ENCODE data around the gene TBC1D2B.

The TBC1D2B gene

DNA sequence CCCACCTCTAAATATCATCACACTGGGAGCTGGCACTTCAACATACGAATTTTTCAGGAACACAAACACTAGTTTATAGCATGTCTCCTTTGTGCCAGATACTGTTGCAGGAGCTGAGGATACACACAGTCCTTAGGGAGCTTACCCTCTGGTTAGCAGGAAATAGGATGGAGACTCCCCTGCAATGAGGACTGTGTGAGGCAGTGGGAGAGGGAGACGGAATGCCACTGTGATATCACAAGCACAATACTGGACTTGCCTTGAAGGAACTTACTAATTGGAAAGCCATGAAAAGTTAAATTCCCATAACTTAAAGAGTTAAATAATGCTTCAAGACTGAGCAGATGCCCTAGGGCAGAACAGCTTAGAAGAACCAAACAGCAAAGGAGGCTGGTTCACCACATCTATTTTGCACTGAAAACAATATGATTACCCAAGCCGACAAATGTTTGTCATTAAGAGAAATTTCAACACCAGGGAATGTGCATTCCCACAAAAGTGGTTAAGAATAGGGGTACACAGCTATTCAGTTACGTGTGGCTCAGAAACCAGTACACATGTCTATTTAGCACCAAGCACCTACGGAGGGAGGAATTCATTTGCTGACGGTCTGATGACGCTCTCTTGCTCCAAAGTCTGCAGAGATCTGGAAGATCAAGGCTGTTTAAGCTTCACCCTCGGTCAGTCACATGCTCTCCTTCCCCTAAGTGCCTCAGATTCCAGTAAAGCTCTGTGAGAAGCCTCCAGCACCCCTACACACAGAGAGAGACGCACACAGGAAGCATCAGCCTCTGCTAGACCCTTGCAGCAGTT lies 5.2 kb downstream of the TBC1D2B start:
- peak; percentile 58 for DNase-seq (ENCODE audit: low spot score)

DNA sequence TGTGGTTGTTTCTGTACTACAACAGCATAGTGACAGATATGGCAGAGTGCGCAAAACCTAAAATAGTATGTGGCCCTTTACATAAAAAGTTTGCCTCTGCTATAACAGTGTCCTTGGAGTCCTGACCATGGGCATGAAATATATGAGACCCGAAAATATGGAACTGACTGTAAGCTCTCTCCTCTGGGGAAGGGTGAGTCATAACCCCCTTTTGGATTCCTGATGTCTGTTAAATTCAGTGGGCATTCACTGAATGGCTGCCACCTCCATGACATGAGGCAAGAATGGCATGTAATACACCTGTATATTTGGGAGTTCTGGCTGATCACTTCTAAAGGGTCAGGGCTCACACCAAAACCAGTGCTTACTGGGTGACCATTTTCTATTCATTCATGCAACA lies 6.1 kb downstream of the TBC1D2B start:
- DNase-seq (ENCODE audit: low spot score): no peak

DNA sequence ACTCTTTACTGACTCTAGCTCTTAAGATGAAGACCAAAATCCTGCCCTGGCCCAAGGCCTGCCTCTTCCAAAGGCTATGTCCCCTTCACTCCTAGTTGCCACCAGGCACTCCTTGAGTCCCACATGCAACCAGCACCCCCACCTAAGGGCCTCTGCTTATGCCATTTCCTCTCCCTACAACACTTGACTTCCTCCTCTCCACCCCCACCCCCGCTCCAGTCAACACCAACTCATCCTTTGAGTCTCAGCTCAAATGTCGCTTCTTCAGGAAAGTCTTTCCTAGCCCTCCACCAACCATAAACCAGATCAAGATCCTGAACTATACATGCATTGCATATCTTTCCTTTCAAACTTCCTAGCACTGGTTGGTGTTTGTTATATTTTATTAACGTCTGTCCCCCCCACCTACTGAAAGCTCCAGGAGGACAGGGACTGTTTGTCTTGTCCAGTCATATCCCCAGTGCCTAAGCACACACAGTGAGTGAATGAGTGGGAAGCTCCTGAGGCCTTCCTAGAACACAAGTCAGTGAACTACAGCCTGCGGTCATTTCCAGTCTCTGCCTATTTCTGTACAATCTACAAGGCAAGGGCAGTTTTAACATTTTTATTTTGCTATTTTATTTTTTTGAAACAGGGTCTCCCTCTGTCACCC lies 7.3 kb downstream of the TBC1D2B start:
- DNase-seq (ENCODE audit: low spot score): no peak

DNA sequence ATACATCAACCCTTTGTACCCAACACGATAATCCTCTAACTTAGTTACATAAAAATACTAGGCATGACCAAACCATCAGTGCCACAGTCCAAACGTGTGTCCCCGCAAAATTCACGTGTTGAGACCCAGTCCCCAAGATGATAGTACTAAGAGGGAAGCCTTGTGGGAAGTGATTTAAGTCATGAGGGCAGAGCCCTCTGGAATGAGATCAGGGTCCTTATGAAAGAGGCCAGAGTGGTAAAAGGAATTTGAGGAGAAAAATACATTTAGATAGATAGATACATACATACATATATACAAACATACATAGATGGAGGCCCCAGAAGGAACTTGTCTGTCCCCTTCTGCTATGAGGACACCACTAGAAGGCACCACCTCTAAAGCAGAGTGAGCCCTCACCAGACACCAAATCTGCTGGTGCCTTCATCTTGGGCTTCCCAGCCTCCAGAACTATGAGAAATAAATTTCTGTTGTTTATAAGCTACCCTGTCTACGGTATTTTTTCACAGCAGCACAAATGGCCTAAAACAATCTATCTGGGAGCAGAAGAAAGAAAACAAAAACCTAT lies 8.0 kb downstream of the TBC1D2B start:
- DNase-seq (ENCODE audit: low spot score): no peak

DNA sequence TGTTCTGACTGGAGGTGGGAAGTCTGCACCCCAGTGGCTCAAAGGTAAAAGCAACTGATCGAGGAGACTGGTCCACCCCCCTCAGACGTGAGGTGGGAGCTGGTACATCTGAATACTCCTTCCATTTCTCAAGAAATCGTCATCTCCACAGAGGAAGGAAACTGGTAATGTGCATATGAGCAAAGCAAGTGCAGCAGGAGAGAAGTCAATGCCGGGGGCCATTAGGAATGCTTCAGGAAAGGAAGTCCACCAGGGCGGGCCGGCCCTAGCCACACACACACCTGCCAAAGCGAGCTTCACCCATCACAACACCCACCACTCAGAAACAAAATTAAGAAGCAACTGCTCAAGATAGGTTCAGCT lies 8.5 kb downstream of the TBC1D2B start:
- DNase-seq (ENCODE audit: low spot score): no peak

DNA sequence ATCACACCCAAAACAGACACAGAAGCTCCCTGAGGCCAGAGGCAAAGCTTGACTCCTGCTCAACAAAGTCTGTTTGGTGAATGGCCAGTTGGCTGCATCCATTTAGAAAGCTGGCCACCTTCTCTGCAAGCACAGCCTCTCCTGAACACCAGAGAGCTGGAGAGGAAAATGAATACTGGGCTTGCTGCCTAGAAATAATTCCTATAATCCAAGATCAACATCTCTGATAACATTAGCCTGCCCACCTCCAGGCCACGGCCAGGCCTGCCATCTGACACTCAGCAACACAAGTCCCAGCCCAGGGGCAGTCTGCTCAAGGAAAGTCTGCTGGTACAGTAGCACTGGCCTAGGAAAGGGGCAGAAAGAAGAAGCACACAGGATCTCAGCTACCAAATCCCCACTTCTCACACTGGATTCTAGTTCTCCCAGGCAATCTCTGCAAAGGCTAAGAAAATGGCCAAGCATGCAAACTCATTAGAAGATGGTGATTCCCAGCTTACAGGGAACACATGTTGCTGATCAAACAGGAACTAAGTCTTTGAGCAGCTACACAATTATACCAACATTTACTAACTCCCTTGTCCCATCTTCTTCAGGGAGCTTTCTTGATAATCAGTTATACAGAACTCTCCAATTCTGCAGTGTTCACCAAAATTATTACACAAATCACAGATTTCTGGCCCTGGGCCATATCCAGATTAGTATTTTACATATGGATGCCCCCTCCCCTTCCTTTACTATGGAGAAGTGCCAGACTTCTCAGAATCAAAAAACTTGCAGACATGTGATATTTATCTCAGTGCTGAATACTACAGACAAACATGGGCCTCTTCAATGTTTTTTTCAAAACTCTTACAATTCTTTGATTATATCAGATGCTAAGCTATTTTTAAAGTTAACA lies 9.9 kb downstream of the TBC1D2B start:
- no peak for DNase-seq (ENCODE audit: low spot score)

DNA sequence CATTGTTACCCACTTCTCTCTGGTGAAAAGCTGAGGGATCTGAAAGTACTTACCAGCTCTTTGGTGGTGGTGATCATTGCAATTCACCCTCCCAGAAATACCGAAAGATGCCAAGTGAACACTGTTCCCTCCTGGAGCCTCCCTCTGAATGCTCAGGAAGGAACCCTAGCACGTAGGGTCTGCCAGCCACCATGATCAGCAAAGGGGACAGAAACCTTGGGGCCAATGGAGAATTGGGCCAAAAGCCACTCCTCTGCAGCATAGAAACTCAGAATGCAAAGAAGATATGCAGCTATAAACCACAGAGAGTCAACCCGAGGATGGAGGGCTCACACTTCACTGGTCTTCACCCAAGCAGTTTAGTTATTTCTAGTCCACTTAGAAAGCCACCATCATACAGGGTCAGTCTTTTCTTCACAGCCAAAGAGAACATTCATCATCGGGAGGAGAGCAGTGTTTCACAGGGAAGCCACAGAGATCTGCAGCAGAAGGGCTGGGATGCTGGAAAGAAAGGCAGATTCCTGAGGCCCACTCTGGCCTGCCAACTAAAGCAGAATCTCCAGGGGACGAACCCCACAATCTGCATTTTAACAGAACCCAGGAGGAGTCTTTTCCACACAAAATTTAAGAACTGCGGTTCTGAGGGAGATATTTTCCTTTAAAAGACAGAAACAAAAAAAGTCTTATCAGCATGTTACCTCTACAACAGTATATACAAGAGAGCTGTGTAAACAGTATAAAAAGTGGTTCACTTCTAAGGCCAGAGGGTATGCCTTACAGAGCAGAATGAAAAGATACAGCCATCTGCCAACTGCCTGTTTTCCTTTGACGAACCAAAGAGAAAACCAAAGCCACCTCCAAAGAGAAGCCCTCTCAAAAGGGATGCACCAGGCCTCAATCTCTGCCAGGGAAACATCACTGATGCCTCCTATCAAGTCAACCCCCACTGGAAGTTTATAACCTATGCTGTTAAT lies 11.3 kb downstream of the TBC1D2B start:
- no peak for DNase-seq (ENCODE audit: low spot score)

DNA sequence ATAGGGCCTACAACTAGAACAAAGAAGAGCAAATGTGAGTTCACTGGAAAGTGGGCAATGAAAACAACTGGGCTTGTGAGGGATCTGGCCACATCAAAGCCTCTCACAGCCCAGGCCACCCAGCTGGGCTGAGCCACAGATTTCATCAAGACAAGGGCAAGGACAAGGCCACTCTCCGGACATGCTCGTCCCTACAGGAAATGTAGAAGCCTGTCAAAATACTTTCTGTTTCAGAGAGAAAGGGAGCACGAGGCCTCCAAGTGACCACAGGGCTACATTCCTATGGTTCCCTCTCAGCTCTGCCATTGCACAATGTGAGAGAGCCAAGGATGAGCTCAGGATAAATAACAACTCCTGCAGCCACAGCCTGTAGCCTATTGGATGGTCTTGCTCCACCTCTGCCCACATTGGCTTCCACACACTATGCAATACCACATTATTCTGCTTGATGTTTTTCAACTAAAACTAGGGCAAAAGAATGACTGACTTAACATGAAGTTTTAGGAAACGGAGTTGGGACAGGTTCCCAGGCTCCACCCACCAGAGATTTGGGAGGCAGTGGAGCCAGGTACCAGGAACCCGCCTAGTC lies 12.1 kb downstream of the TBC1D2B start:
- peak; percentile 92 for DNase-seq (ENCODE audit: low spot score)

DNA sequence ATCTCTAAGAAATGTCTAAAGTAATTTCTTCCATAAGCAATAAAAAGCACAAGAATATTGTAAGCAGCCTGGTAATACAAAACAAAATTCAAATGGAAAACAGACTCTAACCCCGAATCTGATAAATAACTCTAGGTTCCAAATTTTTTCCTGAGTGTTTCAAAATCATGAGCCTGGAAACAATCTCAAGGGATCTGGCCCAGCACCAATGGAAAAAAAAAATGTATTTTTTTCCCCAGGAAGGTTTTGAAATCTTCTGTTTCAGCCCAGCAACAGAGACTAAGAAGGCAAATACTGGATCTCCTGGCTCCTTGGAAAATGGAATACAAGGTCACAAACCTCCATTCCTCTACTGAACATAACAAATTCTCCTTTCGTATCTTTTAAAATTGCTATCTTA lies 13.0 kb downstream of the TBC1D2B start:
- DNase-seq (ENCODE audit: low spot score): no peak

DNA sequence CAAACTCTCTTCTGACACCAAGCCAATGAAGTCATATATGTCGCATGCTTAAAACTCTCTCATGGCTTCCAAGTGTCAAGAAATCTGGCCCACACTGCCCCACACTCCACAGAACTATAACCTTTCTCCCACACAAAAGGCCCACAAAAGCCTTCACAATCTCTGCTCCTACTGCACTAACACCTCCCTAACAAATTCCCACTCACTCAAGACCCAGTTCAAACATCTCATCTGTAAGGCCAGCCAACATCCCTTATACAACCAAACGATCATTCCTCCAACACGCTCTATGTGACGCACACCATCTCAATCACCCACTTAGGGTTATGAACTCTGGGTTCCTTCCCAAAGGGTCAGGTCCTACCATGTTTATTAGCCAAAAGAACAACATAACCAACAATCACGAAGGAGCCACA lies 13.5 kb downstream of the TBC1D2B start:
- no peak for DNase-seq (ENCODE audit: low spot score)

DNA sequence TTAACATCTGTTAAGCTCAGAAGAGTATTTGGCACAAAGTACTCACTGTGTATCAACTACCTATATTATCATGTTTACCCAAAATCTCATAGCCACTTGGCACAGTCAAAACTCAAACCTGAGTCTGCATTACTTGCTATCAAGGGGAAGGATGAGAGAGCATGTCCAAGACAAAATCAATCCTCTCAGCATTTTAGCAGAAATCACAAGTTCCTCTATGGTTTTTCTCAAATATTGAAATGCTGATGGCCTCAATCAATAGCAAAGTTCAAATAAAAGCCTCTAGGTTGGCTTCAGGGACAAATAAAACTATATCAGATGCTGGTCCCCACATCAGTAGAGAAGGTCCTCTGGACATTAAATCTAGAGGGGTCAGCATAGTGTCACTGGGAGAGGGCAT lies 14.3 kb downstream of the TBC1D2B start:
- no peak for DNase-seq (ENCODE audit: low spot score)

DNA sequence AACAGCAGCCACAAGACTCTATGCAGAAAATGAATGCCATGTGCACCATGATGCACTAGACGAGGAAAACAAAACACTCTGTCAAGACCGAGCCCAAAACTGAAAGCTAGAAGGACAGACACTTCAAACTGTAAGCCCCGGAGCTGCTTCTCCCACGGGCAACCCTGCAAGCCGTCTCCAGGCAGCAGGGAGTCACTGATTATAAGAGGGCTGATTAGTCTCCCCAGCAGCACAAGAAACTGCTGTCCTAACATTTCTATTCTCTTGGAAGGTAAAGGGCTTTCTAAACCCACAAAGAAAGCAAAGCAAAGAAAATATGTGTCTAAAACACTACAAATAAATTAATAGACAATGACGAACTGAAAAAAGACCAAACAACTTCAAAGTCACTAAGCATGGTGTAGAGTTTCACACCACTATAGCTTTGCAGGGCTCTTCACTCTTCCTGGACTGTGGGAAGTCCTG lies 15.5 kb downstream of the TBC1D2B start:
- DNase-seq (ENCODE audit: low spot score): no peak

DNA sequence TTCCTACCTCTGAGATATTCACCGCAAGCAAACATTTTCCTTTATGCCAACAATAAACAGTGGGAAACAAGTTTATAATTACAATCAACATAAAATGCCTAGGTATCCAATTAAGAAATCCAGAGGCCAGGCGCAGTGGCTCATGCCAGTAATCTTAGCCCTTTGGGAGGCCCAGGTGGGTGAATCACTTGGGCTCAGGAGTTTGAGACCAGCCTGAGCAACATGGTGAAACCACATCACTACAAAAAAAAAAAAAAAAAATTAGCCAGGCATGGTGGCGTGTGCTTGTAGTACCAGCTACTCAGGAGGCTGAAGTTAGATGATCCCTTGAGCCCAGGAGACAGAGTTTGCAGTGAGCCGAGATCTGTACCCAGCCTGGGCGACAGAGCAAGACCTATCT lies 17.3 kb downstream of the TBC1D2B start:
- no peak for DNase-seq (ENCODE audit: low spot score)

DNA sequence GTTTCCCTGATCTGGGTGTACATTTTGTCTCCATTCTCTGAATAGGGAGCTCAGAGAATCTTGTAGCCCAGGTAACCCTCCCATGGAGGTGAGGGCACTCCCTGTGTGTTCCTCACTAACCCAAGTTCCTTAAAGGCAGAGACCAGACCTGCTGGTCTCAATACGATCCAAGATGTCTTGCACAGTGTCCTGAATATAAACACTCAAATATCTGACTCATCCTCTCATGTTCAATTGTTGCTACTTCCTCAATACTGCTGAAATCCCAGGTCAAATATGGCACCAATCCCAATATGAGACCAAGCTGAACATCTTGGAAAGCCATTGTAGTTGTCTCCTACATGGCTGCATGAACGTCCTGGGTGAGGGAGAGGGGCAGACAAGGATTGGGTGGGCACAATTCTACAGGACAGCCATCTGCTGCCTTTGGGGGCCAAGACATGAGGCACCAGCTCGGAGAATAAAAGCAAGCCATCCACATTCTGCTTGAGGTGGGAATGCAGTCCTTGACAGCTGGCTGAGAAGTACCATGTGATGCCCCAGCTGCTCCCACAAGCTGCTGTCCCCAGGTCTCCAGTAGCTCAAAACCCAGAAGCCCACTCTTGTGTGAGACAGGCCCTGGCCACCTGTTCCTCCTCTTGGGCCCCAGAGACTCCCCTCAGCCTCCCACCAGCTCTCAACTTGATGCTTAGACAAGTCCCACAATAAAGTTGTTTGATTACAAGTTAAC lies 18.2 kb downstream of the TBC1D2B start:
- no peak for DNase-seq (ENCODE audit: low spot score)

DNA sequence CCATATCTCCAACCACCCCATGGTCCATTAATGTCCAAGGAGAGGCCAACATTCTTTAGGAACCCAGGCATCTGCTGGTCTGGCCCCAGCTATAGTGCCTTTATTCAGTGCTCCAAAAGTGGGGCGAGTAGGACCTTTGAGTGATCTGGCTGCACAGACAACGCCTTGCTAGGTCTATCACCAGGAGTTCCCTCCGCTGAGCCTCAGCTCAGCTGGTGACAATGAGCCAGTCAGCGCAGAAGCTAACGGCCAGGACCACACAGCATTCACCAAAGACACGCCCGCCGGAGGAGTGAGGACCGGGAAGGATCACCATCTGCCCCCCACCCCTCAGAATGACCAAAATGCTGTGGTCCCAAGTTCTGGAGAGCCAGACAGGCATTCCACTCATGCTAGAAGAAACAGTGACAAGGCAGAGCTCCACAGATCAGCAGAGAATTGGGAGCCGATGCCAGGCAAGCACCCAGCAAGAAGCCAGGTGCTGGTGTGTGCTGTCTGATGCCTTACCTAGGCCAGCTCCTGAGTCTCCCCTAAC lies 19.0 kb downstream of the TBC1D2B start:
- DNase-seq (ENCODE audit: low spot score): no peak

DNA sequence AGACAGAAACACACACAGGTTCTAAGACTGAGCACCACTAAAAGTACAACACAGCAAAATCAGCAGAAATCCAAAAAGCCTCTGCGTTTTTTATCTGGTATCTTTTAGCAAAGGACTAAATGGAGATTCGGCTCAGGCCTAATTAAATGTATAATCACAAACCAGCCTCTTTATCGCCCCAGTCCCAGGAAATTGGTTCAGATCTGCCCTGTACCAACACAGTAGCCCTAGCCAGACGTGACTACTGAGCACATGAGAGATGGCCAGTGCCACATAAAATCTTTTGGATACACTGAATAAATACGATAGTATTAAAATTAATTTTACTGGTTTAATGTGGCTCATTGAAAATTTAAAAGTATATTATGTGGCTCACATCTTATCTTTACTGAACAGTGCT lies 19.7 kb downstream of the TBC1D2B start:
- no peak for DNase-seq (ENCODE audit: low spot score)

DNA sequence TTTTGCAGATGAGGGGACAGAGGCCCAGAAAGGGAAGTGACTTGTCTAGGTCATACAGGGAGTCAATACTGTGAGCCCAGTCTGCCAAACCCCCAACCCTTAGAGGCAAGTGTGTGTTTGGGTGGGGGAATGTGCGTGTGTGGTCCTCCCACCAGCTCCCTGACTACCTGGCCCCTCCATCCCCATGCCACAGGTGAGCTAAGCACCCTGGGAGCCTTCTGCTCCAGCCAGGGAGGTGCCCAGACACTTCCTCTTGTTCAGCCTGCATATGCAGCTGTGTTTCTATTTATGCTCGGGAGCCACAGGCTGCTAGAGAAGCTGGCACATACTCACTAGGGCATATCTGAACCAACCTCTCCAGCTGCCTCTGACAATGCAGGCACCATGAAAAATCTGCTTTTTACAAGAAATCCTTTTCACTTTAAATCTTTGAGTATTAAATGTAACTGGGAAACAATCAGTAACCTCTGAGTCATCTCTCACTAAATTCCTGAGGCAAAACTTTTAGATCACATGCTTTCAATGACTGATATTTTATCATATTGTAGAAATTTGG lies 20.7 kb downstream of the TBC1D2B start:
- peak; percentile 51 for DNase-seq (ENCODE audit: low spot score)

DNA sequence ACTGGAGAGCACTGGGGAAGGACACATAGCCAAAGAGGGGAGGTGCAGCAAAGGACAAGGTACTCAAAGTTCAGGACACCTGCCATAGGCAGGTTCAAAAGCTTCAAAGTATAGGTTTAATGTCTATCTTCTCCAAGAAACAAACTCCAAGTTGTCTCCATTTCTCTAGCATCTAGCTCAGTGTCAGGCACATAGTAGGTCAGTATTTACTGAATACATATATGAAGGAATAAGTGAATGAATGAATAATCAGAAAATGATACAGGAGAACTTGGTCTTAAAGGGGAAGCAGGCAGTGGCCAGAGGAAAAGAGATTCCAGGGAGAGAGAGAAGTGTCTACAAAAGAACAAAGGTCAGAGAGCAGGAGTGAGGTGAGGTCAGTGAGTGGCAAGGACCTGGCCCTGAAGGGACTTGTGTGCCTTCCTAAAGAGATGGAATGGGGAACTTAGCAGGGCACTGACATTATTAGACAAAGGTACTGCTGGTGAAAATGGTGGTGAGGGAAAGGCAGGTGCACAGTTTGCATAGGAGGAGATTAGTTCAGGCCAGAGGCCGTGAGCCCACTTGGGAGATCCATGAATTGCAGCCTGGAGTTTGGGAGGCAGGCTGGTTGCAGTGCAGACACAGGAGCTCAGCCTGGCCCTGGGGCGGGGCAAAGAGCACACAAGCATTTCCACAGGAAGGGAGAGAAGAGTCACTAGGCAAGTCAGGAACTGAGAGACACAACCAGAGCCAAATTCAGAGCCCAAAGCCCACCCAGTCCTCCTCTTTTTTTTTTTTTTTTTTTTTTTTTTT lies 21.4 kb downstream of the TBC1D2B start:
- peak; percentile 63 for DNase-seq (ENCODE audit: low spot score)

DNA sequence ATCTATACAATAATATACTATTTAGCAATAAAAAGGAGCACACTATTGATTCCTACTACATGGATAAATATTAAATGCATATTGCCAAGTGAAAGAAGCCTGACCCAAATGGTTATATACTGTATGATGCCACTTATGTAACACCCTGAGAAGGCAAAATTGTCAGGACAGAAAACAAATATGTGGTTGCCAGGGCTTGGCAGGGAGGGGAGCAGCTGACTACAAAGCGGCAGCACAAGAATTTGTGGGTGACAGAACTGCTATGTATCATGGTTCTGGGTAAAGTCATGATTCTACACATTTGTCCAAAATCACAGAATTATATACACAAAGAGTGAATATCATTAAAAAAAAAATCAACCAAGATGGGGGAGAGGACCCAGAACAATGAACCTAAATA lies 22.5 kb downstream of the TBC1D2B start:
- DNase-seq (ENCODE audit: low spot score): no peak
